ENCODE data around the gene SLC7A5. TPM values are rescaled to one million over a fixed set of nuclear protein-coding genes. Genes with fewer than 3 reads are reported as not detected.
"Not testable (repeated sequence)": the region's sequence is repeated elsewhere in the genome, so short reads cannot be mapped to it uniquely, and the experiment has no call there.

Gene SLC7A5
- polyA plus RNA-seq (ENCODE audit: insufficient read length in 4 of 4) = 10 to 100 TPM in 1 of 4 donors, 1 to 10 TPM in 3; 4.0 to 15.9 (median 4.5) TPM

GRCh38 chr16:87869061-87869878, at the start of gene SLC7A5:
Gene SLC7A5 (minus strand): TSS chr16:87869507. CDS start chr16:87869422, 85 bp downstream.
- DNase-seq (ENCODE audit: low read depth in 4 of 4, low spot score in 3 of 4) = not testable (repeated sequence)

DNA sequence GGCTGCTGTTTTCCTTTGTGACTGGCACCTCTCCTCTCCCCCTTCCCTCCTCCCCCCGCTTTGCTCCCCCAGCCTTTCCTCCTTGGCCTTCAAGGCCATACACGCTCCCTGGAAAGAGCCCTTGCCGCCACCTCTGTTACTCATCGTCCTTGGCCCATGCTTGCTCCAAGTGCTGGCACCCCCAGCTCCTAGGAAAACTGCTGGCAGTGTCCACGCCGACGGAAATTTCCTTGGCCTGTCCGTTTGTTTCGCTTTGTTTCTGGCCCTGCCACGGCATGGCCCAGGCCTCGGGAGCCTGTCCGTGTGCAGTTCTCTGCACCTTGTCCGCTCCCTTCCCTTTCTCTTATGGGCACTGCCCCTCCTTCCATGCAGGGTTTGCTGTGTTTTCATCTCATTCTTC, 49.0 kb upstream of the SLC7A5 start:
- no peak for DNase-seq (ENCODE audit: low read depth in 4 of 4, low spot score in 3 of 4)

- DNase-seq (ENCODE audit: low read depth in 4 of 4, low spot score in 3 of 4) = no peak
These were observed 48.2 kb upstream of the SLC7A5 start for GRCh38 chr16:87917503-87917902.

- no peak for DNase-seq (ENCODE audit: low read depth in 4 of 4, low spot score in 3 of 4)
These were observed 45.5 kb upstream of the SLC7A5 start for GRCh38 chr16:87914812-87915211.

DNA sequence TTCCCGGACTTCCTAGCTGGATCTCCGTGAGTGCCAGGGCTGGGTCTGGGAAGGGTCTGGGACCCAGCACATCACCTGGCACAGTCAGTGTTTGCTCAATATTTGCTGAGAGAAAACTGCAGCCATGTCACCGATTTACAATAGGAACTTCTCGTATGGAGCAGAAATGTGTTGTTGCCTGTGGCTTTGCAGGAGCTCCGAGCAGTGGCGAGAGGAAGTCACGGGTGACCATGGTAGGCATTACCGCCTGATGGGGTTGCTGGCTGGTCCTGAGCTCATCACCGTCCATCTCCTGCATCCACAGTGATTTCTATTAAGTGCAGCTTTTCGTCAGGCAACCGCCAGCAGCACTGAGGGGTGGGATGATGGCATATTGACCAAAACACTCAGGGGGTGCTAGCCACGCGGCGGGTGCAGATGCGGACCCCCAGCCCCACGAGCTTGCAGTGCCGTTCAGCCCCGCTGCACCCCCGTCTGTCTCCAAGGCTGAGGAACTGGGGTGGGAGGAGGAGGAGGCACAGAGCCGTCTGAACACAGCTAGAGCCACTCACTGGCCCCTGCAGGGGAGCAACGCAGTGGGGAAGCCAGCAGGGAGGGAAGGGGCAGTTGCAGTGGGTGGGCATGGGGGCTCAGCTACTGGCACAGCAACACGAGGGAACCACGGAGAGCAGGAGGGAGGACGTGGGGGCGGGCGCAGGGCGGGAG, 44.9 kb upstream of the SLC7A5 start:
- DNase-seq (ENCODE audit: low read depth in 4 of 4, low spot score in 3 of 4) = not testable (repeated sequence)

- DNase-seq (ENCODE audit: low read depth in 4 of 4, low spot score in 3 of 4) = not testable (repeated sequence)
These were observed 43.4 kb upstream of the SLC7A5 start for GRCh38 chr16:87912691-87913090.

DNA sequence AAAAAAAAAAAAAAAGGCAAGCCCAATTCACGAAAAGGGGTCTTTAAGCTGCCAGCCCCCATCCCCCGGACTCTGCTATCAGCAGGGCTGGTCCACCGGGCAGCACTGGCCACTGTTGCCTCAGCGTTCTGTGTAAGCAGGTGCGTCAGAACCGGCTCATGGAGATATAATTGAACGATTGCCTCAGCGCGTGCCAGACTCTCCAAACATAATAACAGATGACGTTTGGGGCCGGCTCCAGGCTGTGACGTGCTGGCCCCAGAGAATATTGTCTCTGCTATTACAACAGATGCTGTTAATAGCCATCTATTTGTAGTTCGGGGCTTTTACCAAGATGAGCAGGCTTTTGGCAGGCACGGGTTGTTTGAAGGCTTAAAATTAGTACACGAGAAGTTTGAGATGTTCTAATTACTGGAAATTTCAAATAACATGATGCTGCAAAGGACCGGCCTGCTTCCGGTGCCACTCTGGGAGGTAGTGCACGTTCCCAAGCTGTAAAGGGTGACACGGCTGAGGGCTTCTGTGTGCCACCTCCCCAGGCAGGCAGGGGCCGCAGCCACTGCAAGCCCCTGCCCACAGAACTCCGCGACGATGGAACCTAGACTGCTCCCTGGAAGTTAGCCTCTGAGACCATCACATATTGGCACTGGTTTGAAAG, 41.9 kb upstream of the SLC7A5 start:
- DNase-seq (ENCODE audit: low read depth in 4 of 4, low spot score in 3 of 4) = not testable (repeated sequence)

DNA sequence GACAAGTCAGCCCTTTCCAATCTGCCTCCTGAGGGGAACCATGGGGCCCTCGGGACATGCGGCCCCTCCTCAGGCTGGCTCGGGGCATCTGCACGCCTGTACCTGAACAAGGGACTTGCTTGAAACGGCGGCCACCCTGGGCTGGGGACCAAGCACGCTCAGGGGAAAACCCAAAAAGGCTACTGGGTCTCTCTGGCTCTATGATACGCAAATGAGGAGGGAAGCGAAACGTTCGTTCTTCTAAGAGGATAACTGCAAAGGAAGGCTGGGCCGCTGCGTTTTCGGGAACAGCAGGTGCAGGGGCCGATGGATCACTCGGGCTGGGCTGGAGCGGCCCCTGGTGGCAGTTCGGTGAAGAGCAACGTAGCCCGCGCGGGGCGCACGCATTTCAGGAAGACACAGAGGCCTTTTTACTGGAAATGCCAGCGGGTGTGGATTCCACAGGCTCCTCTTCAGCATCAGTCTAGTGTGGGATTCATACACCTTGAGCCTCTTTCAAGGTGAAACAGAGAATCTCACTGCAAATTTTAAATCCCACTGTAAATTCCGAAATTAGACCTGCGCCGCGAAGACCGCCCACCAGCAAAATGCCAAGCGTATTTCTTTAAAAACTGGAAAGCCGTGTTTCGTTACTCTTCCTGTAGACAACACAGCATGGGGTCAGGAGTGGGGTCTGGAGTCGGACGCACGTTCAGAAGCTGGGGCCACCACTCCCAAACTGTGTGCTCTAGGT, 40.1 kb upstream of the SLC7A5 start:
- not testable (repeated sequence) for DNase-seq (ENCODE audit: low read depth in 4 of 4, low spot score in 3 of 4)

DNA sequence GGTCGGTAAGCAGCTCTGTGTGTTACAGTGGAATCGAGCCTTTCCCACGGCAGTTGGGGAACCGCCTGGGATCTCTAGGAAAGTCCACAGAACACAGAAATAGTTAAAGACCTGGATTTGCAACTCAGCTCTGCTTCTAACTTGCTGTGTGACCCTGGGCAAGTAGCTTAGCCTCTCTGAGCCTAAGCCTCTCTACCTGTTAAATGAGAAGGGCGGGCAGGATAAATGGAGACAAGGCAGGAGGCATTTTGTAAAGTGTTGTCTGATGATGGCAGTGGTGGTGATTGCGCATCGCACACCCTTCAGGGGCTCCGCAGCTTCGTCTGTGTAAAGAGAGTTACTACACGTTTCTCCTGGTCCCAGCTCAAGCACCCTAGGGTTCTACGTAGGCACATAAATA, 38.8 kb upstream of the SLC7A5 start:
- not testable (repeated sequence) for DNase-seq (ENCODE audit: low read depth in 4 of 4, low spot score in 3 of 4)

- not testable (repeated sequence) for DNase-seq (ENCODE audit: low read depth in 4 of 4, low spot score in 3 of 4)
These were observed 36.2 kb upstream of the SLC7A5 start for GRCh38 chr16:87905521-87905920.

DNA sequence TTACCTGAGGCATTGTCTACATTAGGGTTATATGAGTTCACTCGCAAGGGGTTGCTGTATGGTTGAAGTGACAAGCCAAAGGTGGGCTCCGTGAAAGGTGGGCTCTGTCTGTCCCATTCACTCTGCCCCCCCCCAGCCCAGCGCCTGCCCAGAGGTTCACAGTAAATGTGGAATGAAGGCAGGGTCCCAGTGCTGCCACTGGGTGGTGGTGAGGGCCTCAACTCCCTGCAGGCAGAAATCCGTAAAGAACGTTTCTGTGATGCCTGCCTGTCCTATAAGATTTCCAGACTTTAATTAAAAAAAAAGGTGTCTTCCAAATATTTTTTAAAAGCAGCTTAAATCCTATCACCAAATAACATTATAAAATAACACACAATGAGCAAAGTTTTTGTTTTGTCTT, 35.7 kb upstream of the SLC7A5 start:
- not testable (repeated sequence) for DNase-seq (ENCODE audit: low read depth in 4 of 4, low spot score in 3 of 4)

GRCh38 chr16:87900489-87900888, 31.2 kb upstream of the SLC7A5 start:
- DNase-seq (ENCODE audit: low read depth in 4 of 4, low spot score in 3 of 4) = not testable (repeated sequence)

GRCh38 chr16:87897521-87898505, 28.5 kb upstream of the SLC7A5 start:
- no peak for DNase-seq (ENCODE audit: low read depth in 4 of 4, low spot score in 3 of 4)

DNA sequence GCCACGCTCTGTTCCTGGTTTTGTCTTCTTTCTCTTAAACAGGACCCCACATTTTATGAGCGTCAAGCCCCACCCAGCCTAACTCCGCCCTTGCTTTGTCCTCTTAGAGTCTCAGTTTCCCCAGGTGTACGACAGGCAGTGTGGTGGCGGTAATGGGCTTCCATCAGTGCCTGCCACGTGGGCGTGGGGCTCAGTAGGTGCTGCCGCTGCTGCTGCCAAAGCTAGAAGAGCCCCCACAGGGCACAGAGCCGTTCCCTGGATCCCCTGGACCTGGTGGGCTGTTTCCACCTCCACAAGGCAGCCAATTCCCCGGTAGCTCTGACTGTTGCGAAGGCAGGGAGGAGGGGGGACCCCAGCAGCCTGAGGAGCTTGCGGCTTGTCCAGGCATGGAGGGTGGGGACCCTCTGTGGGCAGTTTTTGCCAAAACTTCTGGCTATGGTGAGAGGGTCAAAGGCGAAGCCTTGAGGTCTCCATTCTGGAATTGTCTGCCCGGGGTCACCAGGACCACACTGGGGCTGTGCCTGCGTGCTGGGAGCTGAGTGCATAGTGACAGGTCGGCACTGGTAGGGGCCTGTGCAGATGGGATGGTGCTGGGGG, 27.7 kb upstream of the SLC7A5 start:
- DNase-seq (ENCODE audit: low read depth in 4 of 4, low spot score in 3 of 4) = not testable (repeated sequence)

DNA sequence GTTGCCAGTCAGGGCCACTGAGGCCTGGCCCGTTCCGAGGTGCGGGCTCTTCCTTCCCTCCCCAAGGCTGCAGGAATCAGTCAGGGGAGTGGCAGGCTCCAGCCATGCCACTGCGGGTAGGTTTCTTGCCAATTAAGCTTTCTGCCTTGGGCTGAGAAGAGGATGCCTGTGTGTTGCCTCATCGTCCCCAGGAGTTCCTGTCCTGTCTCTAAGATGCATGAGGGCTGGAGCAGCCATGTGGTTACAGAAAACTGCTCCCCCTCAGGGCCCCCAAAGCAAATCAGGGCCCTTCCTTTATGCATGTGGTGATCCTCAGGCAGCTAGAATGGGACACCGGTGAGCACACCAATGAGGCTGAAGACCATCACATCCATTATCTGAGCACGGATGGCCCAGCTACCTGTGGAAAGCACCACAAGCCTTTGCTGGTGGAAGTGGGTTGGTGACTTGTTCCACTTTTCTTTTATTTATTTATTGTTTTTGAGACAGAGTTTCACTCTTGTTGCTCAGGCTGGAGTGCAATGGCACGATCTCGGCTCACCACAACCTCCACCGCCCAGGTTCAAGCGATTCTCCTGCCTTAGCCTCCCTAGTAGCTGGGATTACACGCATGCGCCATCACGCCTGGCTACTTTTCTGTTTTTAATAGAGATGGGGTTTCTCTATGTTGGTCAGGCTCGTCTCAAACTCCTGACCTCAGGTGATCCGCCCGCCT, 27.0 kb upstream of the SLC7A5 start:
- not testable (repeated sequence) for DNase-seq (ENCODE audit: low read depth in 4 of 4, low spot score in 3 of 4)

DNA sequence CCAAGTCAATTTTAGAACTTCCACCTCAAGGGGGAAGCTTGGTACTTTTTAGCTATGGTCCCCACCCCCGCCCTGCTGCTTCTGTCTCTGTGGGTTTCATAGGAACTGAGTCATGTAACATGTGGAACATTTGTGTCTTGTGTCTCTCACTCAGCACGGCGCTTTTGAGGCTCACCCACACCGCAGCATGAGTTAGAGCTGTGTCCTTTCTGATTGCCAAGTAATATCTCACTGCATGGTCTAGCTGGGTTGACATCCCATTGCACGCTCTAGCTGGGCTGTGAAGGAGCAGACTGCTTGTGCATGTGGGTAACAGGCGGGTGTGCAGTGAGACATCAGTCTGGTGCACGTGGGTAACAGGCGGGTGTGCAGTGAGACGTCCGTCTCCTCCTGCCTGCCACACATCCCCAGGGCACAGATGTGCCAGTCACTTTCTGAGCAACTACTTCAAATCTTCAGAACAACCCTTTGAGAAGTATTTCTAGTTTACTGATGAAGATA, 26.4 kb upstream of the SLC7A5 start:
- DNase-seq (ENCODE audit: low read depth in 4 of 4, low spot score in 3 of 4) = no peak

DNA sequence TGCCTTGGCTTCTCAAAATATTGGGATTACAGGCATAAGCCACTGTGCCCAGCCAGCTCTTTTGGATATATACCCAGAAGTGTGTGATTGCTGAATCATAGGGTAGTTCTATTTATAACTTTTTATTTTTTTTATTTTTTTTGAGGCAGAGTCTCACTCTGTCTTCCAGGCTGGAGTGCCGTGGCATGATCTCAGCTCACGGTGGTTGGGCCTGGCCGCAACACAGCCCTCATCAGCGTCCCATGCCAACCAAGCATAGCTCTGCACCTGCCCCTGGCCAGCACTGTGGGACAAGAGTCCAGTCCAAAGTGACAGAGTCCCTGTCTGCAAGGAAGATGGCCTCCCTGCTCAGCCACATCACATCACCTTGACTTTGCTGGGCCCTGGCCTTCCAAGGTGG, 24.7 kb upstream of the SLC7A5 start:
- not testable (repeated sequence) for DNase-seq (ENCODE audit: low read depth in 4 of 4, low spot score in 3 of 4)

- no peak for DNase-seq (ENCODE audit: low read depth in 4 of 4, low spot score in 3 of 4)
These were observed 22.5 kb upstream of the SLC7A5 start for GRCh38 chr16:87891764-87892163.
